Naive thymus-derived CD4-positive, alpha-beta T cell (primary cell): ENCODE data around the gene HTD2. TPM values are rescaled to one million over a fixed set of nuclear protein-coding genes. Genes with fewer than 3 reads are reported as not detected.
"Not testable (repeated sequence)": the region's sequence is repeated elsewhere in the genome, so short reads cannot be mapped to it uniquely, and the experiment has no call there.

ENCODE experiments used
- ATAC-seq: fragments of 150-1000 bp; cut with Tn5 transposase; 2 replicates; pipeline ENCODE4 v1.10.0; 2021; ENCODE audit warnings: mild to moderate bottlenecking, moderate library complexity
- CTCF ChIA-PET: fragments of 350-600 bp; sonication (Branson Sonifier 250); formaldehyde crosslinking; loops from one replicate; lab custom pipeline; 2021; ENCODE audit warnings: antibody characterized with exemption; lab: Charles Lee
- POLR2A ChIA-PET: fragments of 350-600 bp; sonication (Branson Sonifier 250); formaldehyde crosslinking; loops from one replicate; lab custom pipeline; 2021; ENCODE audit warnings: antibody characterized with exemption, inconsistent platforms; lab: Charles Lee
- DNase-seq, 9 donors: peaks; one replicate each; pipeline versions ENCODE4 v3.0.0 to v3.0.0-alpha.2; 2020 to 2022; ENCODE audit warnings: mixed read lengths in 1 of 9
- H3K27ac ChIP-seq: one replicate; pipeline ENCODE4 v1.7.0; 2013; ENCODE audit warnings: mild to moderate bottlenecking, low read depth, low read length, moderate library complexity
- H3K27me3 ChIP-seq, 2 donors: one replicate each; pipeline ENCODE4 v1.7.0; 2013; ENCODE audit warnings: low read length in 2 of 2, mild to moderate bottlenecking in 2 of 2, moderate library complexity in 2 of 2; ENCODE audit not compliant: control insufficient read depth in 2 of 2, insufficient read depth in 2 of 2
- H3K36me3 ChIP-seq, 3 experiments: 1 replicate in 2 of 3; 2 replicates in 1 of 3; pipeline ENCODE4 v1.7.0; 2013; ENCODE audit warnings: low read length in 3 of 3, mild to moderate bottlenecking in 3 of 3, moderate library complexity in 1 of 3; ENCODE audit not compliant: insufficient read depth in 3 of 3, control insufficient read depth in 2 of 3
- H3K4me1 ChIP-seq, 2 donors: one replicate each; pipeline ENCODE4 v1.7.0; 2013; ENCODE audit warnings: low read length in 2 of 2, mild to moderate bottlenecking in 2 of 2, moderate library complexity in 1 of 2; ENCODE audit not compliant: control insufficient read depth in 2 of 2, insufficient read depth in 2 of 2
- H3K4me3 ChIP-seq: 2 replicates; pipeline ENCODE4 v1.7.0; 2013; ENCODE audit warnings: mild to moderate bottlenecking, low read length
- H3K9me3 ChIP-seq, 3 experiments: 1 replicate in 2 of 3; 2 replicates in 1 of 3; pipeline ENCODE4 v1.7.0; 2013; ENCODE audit warnings: low read length in 3 of 3; ENCODE audit not compliant: control insufficient read depth in 2 of 3
- H3K27ac Mint-ChIP-seq, 9 donors: one replicate each; pipeline ENCODE4 v1.8.0; 2020 to 2022; ENCODE audit warnings: mixed read lengths in 9 of 9, mild to moderate bottlenecking in 8 of 9, moderate library complexity in 5 of 9, inconsistent platforms in 2 of 9
- H3K27me3 Mint-ChIP-seq, 5 donors: one replicate each; pipeline ENCODE4 v1.8.0; 2021 to 2022; ENCODE audit warnings: mixed read lengths in 5 of 5, mild to moderate bottlenecking in 1 of 5
- H3K36me3 Mint-ChIP-seq, 5 donors: one replicate each; pipeline ENCODE4 v1.8.0; 2020 to 2022; ENCODE audit warnings: mixed read lengths in 5 of 5, mild to moderate bottlenecking in 3 of 5, inconsistent platforms in 1 of 5
- H3K4me1 Mint-ChIP-seq, 7 donors: one replicate each; pipeline ENCODE4 v1.8.0; 2020 to 2022; ENCODE audit warnings: mixed read lengths in 7 of 7, mild to moderate bottlenecking in 3 of 7, inconsistent platforms in 1 of 7
- H3K4me3 Mint-ChIP-seq, 10 donors: one replicate each; pipeline ENCODE4 v1.8.0; 2020 to 2022; ENCODE audit warnings: mild to moderate bottlenecking in 10 of 10, mixed read lengths in 10 of 10, moderate library complexity in 6 of 10, inconsistent platforms in 2 of 10
- H3K9me3 Mint-ChIP-seq, 11 donors: one replicate each; pipeline ENCODE4 v1.8.0; 2020 to 2022; ENCODE audit warnings: mixed read lengths in 11 of 11, mild to moderate bottlenecking in 4 of 11, inconsistent platforms in 1 of 11, moderate library complexity in 1 of 11
- intact Hi-C, 2 donors: fragments of 100-400 bp; cut with micrococcal nuclease; formaldehyde crosslinking; loops; one replicate each; pipeline ENCODE4 v1.15.1; 2023
- polyA plus RNA-seq, 2 donors: library from polyadenylated mRNA; unstranded; fragments of 300-500 nt; fragmentation: Illumina TruSeq; gene quantifications; one replicate each; pipeline ENCODE4 v1.2.3, GENCODE V29; 2021
- total RNA-seq, 6 experiments: library from RNA in 5 of 6; stranded (reverse) in 5 of 6; gene quantifications; 1 replicate in 5 of 6; 2 replicates in 1 of 6; pipeline ENCODE4 v1.2.3 and lab custom pipeline; 2021 to 2026

Gene HTD2
- total and polyA plus RNA-seq, 7 experiments from 2014 or later = 4.5 to 35.8 (median 10.4) TPM

DNA sequence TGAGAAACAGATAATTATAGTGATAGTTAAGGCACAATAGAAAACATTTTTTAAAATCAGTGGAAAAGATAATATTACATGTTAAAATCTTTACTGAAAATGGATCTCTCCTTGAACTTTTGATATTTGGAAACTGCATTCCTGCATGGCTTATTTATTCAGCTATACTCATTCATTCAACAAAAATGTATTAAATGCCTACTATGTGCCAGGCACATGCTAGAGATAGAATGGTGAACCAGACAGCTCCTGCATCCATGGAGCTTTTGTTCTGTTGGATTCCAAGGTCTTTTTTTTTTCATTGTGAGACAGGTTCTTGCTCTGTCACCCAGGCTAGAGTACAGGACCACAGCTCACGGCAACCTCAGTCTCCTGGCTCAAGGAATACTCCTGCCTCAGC, 30.9 kb downstream of the HTD2 start:
- ATAC-seq = no peak
- Mint-ChIP-seq H3K27me3 (no peaks in the 10 kb centered on the region), H3K27ac (no peak overlapping the region), H3K9me3 (no peaks in the 10 kb centered on the region), H3K4me1 (peaks cover 30 to 47% (median 42%) of the 10 kb centered on the region in 7 donors), H3K4me3 (no peak overlapping the region), H3K36me3 (peaks cover 0 to 24% (median 21%) of the 10 kb centered on the region in 5 donors)
- ChIA-PET CTCF (interaction anchor here (0.7 to 1.4 kb wide), 3 partner anchors 28 to 304 kb away, joined by 3 to 13 read pairs (median 4); no protein-coding TSS in a partner anchor), POLR2A (no interaction called here)
- Histone ChIP-seq H3K9me3 (no peaks in the 10 kb centered on the region), H3K4me3 (no peak overlapping the region), H3K36me3 (peaks cover 0 to 7% (median 0%) of the 10 kb centered on the region in 3 experiments), H3K27me3 (no peaks in the 10 kb centered on the region), H3K4me1 (peaks cover 17% of the 10 kb centered on the region in 2 donors), H3K27ac (no peak overlapping the region)
- DNase-seq = no peak
- intact Hi-C loops = no loop called here

DNA sequence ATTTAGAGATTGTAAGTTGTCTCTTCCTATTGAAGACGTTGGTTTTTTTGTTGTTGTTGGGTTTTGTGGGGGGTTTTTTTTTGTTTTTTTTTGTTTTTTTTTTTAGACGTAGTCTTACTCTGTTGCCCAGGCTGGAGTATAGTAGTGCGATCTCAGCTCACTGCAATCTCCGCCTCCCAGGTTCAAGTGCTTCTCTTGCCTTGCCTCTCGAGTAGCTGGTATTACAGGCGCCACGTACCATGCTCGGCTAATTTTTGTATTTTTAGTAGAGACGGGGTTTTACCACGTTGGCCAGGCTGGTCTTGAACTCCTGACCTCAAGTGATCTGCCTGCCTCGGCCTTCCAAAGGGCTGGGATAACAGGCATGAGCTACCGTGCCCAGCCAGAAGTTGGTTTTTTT, 32.8 kb downstream of the HTD2 start:
- H3K27ac Mint-ChIP-seq, H3K36me3 ChIP-seq, H3K9me3 ChIP-seq, H3K27me3 Mint-ChIP-seq, DNase-seq, H3K27ac ChIP-seq, H3K27me3 ChIP-seq, H3K4me3 ChIP-seq, ATAC-seq, H3K4me3 Mint-ChIP-seq, intact Hi-C loops, H3K9me3 Mint-ChIP-seq: not testable (repeated sequence)
- Mint-ChIP-seq H3K4me1 (peaks cover 22 to 45% (median 38%) of the 10 kb centered on the region in 7 donors), H3K36me3 (peaks cover 0 to 32% (median 25%) of the 10 kb centered on the region in 5 donors)
- ChIA-PET POLR2A (interaction anchor here (0.6 kb wide), 1 partner anchor 64 kb away, joined by 3 read pairs; no protein-coding TSS in a partner anchor), CTCF (interaction anchor here (0.6 kb wide), 1 partner anchor 12 kb away, joined by 3 read pairs; no protein-coding TSS in a partner anchor)
- peaks cover 9 to 11% of the 10 kb centered on the region in 2 donors for H3K4me1 ChIP-seq

DNA sequence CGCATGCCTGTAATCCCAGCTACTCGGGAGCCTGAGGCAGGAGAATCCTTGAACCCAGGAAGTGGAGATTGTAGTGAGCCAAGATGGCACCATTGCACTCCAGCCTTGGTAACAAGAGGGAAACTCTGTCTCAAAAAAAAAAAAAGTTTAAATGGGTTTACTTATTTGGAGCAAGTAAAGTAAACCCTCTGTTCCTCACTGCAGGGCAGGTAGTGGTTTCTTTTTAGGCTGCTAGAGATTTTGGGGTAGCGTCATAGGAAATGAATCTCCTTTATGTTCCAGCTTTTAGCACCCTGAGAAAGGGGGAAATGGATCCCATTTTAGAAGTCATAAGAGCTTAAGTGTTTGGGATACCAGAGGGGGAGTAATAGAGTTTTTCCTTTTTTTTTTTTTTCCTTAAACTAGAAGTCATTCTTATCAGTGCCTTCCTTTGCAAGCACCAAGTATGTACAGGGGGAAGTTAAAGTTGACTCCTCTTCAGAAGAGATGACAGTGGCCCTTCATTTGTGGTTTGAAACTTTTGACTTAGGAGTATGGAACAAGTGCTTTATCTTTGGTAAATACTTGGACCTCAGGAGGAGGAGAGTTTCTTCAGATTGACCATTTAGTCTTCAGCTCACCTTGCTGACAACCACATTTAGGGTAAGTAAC, 34.4 kb downstream of the HTD2 start:
- Mint-ChIP-seq H3K36me3 (peaks cover 0 to 37% (median 25%) of the 10 kb centered on the region in 5 donors), H3K27me3 (no peaks in the 10 kb centered on the region), H3K4me3 (no peak overlapping the region), H3K9me3 (no peaks in the 10 kb centered on the region), H3K27ac (peak overlapping the region in 1 of 9 donors; percentile 74), H3K4me1 (peaks cover 7 to 36% (median 23%) of the 10 kb centered on the region in 7 donors)
- POLR2A ChIA-PET = interaction anchor here (0.7 kb wide), 1 partner anchor 46 kb away, joined by 6 read pairs; no protein-coding TSS in a partner anchor
- peaks cover 0 to 3% of the 10 kb centered on the region in 2 donors for H3K4me1 ChIP-seq
- H3K9me3 ChIP-seq = no peaks in the 10 kb centered on the region
- no peak for DNase-seq
- H3K27ac ChIP-seq = no peak overlapping the region
- no peak for ATAC-seq
- CTCF ChIA-PET = no interaction called here
- no peak overlapping the region for H3K4me3 ChIP-seq
- no peaks in the 10 kb centered on the region for H3K27me3 ChIP-seq
- intact Hi-C loops = no loop called here
- peaks cover 0 to 3% (median 0%) of the 10 kb centered on the region in 3 experiments for H3K36me3 ChIP-seq

DNA sequence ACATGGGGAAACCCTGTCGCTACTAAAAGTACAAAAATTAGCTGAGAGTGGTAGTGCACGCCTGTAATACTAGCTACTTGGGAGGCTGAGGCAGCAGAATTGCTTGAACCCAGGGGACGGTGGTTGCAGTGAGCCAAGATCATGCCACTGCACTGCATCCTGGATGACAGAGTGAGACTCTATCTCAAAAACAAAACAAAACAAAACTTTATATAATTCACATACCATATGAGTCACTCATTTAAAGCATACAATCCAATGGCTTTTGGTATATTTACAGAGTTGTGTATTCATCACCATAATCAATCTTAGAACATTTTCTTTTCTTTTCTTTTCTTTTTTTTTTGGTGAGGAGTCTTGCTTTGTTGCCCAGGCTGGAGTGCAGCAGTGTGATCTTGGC, 35.1 kb downstream of the HTD2 start:
- Mint-ChIP-seq H3K4me3 (no peak overlapping the region), H3K27me3 (no peaks in the 10 kb centered on the region)
- no peak for ATAC-seq

DNA sequence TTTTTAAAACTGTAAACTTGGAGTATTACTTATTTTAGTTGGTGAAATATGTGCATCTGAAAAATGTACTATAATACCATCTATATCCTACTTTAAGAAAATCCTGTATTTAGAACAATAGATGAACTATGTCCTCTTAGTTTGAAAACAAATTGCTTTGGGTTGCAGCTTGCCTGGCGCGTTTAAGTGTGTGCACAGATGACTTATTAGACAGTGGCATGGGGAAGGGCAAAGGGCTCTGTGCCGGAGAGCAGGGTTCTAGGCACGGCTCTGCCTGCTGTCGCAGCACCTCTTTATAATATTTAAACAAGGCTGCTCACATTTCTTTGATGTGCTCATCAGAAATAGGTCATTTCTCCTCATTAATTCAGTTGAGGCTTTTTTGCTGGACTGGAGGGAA, 36.4 kb downstream of the HTD2 start:
- Histone ChIP-seq H3K9me3 (no peaks in the 10 kb centered on the region), H3K4me3 (no peak overlapping the region), H3K27me3 (no peaks in the 10 kb centered on the region), H3K36me3 (peaks cover 0 to 3% (median 0%) of the 10 kb centered on the region in 3 experiments), H3K27ac (no peak overlapping the region), H3K4me1 (no peaks in the 10 kb centered on the region)
- H3K9me3 Mint-ChIP-seq = no peaks in the 10 kb centered on the region
- H3K36me3 Mint-ChIP-seq = peaks cover 0 to 45% (median 28%) of the 10 kb centered on the region in 5 donors
- CTCF ChIA-PET = no interaction called here
- ATAC-seq = no peak
- H3K27me3 Mint-ChIP-seq = no peaks in the 10 kb centered on the region
- no peak for DNase-seq
- H3K27ac Mint-ChIP-seq = no peak overlapping the region
- POLR2A ChIA-PET = interaction anchor here (0.6 kb wide), 1 partner anchor 284 kb away, joined by 3 read pairs; no protein-coding TSS in a partner anchor
- intact Hi-C loops = no loop called here
- no peak overlapping the region for H3K4me3 Mint-ChIP-seq
- peaks cover 10 to 41% (median 19%) of the 10 kb centered on the region in 7 donors for H3K4me1 Mint-ChIP-seq

More for the DNA sequence above, 35.1 kb downstream of the HTD2 start:
- peaks cover 0 to 39% (median 25%) of the 10 kb centered on the region in 5 donors for H3K36me3 Mint-ChIP-seq
- H3K27ac ChIP-seq = no peak overlapping the region
- ChIA-PET CTCF (no interaction called here), POLR2A (interaction anchor here (0.7 kb wide), 1 partner anchor 45 kb away, joined by 6 read pairs; no protein-coding TSS in a partner anchor)
- no peaks in the 10 kb centered on the region for H3K9me3 ChIP-seq
- no peaks in the 10 kb centered on the region for H3K9me3 Mint-ChIP-seq
- DNase-seq = no peak
- H3K27me3 ChIP-seq = no peaks in the 10 kb centered on the region
- peak overlapping the region in 1 of 9 donors; percentile 38 for H3K27ac Mint-ChIP-seq
- H3K4me1 ChIP-seq = no peaks in the 10 kb centered on the region
- no peak overlapping the region for H3K4me3 ChIP-seq
- H3K4me1 Mint-ChIP-seq = peaks cover 7 to 37% (median 21%) of the 10 kb centered on the region in 7 donors
- intact Hi-C loops = no loop called here
- peaks cover 0 to 3% (median 0%) of the 10 kb centered on the region in 3 experiments for H3K36me3 ChIP-seq

DNA sequence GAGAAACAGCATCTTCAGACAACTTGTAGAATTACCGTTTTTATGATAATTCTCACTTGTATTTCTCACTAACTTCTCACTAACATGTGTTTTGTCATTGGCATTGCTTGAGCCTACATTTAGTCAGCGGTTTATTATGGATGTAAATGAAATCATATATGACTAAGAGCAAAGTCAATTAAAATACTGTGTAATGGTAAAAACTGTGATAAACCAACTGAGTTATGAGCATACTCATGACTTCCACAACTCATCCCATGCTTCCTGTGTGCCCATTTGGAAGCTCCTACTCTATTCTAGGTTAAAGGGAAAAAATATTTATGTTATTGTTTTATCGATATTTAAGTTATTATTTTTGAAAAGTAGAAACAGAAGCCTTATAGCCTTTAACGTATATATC, 39.1 kb downstream of the HTD2 start:
- ChIA-PET POLR2A (no interaction called here), CTCF (no interaction called here)
- ATAC-seq (no peak), DNase-seq (no peak)
- no peak overlapping the region for H3K27ac Mint-ChIP-seq
- H3K27me3 ChIP-seq = no peaks in the 10 kb centered on the region
- peaks cover 15 to 63% (median 27%) of the 10 kb centered on the region in 7 donors for H3K4me1 Mint-ChIP-seq
- peaks cover 0 to 6% of the 10 kb centered on the region in 2 donors for H3K4me1 ChIP-seq
- H3K4me3 Mint-ChIP-seq = no peak overlapping the region
- no peaks in the 10 kb centered on the region for H3K9me3 Mint-ChIP-seq
- H3K36me3 Mint-ChIP-seq = peaks cover 0 to 45% (median 23%) of the 10 kb centered on the region in 5 donors
- no peak overlapping the region for H3K27ac ChIP-seq
- H3K9me3 ChIP-seq = no peaks in the 10 kb centered on the region
- intact Hi-C loops = no loop called here
- H3K4me3 ChIP-seq = no peak overlapping the region
- H3K36me3 ChIP-seq = peaks cover 0 to 6% (median 0%) of the 10 kb centered on the region in 3 experiments
- no peaks in the 10 kb centered on the region for H3K27me3 Mint-ChIP-seq
